Transverse colon (tissue), 4 donors: ENCODE measurements around the gene ZNF14. TPM values are rescaled to one million over a fixed set of nuclear protein-coding genes. Genes with fewer than 3 reads are reported as not detected.

Experiments used
- DNase-seq: peaks from one replicate; pipeline ENCODE4 v3.0.0-alpha.2; 2019
- H3K27ac ChIP-seq, 4 donors: fragments of 200-600 bp; sonication (generic); 2 replicates each; pipeline ENCODE4 v1.5.1; 2016 to 2018; ENCODE audit warnings: inconsistent platforms in 4 of 4
- H3K27me3 ChIP-seq: fragments of 200-600 bp; sonication (generic); 2 replicates; pipeline ENCODE4 v1.5.1; 2017; ENCODE audit warnings: inconsistent platforms
- H3K36me3 ChIP-seq, 4 donors: fragments of 200-600 bp; sonication (generic); 2 replicates each; pipeline ENCODE4 v1.5.1; 2017 to 2019; ENCODE audit warnings: inconsistent platforms in 4 of 4
- H3K4me1 ChIP-seq, 4 donors: fragments of 200-600 bp; sonication (generic); 2 replicates each; pipeline ENCODE4 v1.5.1; 2017 to 2020; ENCODE audit warnings: inconsistent platforms in 4 of 4
- H3K4me3 ChIP-seq, 4 donors: fragments of 200-600 bp; sonication (generic); 1 replicate in 1 of 4; 2 replicates in 3 of 4; pipeline versions ENCODE4 v1.5.1 to v1.6.1; 2017 to 2019; ENCODE audit warnings: inconsistent platforms in 4 of 4
- H3K9me3 ChIP-seq, 2 donors: fragments of 200-600 bp; sonication (generic); 2 replicates each; pipeline ENCODE4 v1.5.1; 2017 to 2019; ENCODE audit warnings: inconsistent platforms in 2 of 2
- EP300 ChIP-seq: sonication (generic); formaldehyde crosslinking; IDR thresholded peaks from one replicate; pipeline ENCODE4 v1.6.1; 2017; ENCODE audit warnings: antibody characterized with exemption, low read depth
- POLR2A ChIP-seq: fragments of 450-650 bp; IDR thresholded peaks from one replicate; pipeline ENCODE4 v1.6.1; 2016; ENCODE audit warnings: antibody characterized with exemption, mild to moderate bottlenecking, moderate library complexity
- POLR2AphosphoS5 ChIP-seq, 3 donors: sonication (generic); formaldehyde crosslinking; IDR thresholded peaks; one replicate each; pipeline ENCODE4 v1.6.1; 2016; ENCODE audit warnings: antibody characterized with exemption in 3 of 3
- WGBS, 2 donors: methylation state at CpG; one replicate each; pipeline ENCODE4 v1.1.5; 2018; ENCODE audit warnings: low coverage in 1 of 2; 5-methylcytosine and 5-hydroxymethylcytosine counted together
- in situ Hi-C, 4 donors: fragments of 200-750 bp; cut with MboI; loops; one replicate each; pipeline versions ENCODE4 v1.15.0 to v1.15.1; 2017; ENCODE audit warnings: low sequenced_read_pairs in 3 of 4, low pct_ligation_motif_present in 1 of 4, low pct_unique_long_range_greater_than_20kb in 1 of 4
- intact Hi-C: fragments of 100-400 bp; cut with DNase I; formaldehyde crosslinking; loops from one replicate; pipeline ENCODE4 v1.15.1; 2023; ENCODE audit warnings: low total_unique reads
- total RNA-seq, 4 donors: library from RNA; depleted of rRNA; stranded (reverse); fragments of >200 nt; gene quantifications; one replicate each; pipeline ENCODE4 v1.1.0, GENCODE V29; 2016
- TF ChIP-seq, protein P1 (sequence below), 5 experiments: fragments of 200-600 bp in 3 of 5; fragments of 450-650 bp in 2 of 5; sonication (generic) in 3 of 5; IDR thresholded peaks; 1 replicate in 2 of 5; 2 replicates in 3 of 5; pipeline ENCODE4 v1.5.1; 2016 to 2017; ENCODE audit warnings: antibody characterized with exemption in 5 of 5, inconsistent platforms in 3 of 5, mild to moderate bottlenecking in 2 of 5, moderate library complexity in 1 of 5

The ZNF14 gene
- total RNA-seq, 4 donors from 2014 or later: 0.37 to 10.0 (median 4.6) TPM

DNA sequence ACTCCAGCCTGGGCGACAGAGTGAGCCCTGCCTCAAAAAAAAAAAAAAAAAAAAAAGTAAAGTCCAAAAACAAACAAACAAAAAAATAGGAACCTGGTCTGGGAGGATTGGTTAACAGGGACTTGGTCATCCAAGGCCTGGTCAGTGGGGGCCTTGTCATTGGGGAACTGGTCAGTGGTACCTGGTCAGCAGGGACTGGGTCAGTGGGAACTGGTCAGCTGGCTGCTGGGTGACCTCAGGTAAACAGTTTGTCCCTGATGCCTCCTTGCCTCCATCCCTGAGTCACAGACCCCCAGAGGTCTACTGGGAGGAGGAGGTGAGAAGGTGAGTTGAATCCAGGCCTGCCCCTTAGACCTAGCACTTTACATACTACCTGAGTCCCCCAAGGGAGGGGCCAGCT lies 5.7 kb upstream of the ZNF14 start:
- TF ChIP-seq EP300 (no peak), POLR2A (no peak), POLR2AphosphoS5 (IDR thresholded peaks at IDR 0.05) (no peak)
- TF ChIP-seq, protein P1, sequence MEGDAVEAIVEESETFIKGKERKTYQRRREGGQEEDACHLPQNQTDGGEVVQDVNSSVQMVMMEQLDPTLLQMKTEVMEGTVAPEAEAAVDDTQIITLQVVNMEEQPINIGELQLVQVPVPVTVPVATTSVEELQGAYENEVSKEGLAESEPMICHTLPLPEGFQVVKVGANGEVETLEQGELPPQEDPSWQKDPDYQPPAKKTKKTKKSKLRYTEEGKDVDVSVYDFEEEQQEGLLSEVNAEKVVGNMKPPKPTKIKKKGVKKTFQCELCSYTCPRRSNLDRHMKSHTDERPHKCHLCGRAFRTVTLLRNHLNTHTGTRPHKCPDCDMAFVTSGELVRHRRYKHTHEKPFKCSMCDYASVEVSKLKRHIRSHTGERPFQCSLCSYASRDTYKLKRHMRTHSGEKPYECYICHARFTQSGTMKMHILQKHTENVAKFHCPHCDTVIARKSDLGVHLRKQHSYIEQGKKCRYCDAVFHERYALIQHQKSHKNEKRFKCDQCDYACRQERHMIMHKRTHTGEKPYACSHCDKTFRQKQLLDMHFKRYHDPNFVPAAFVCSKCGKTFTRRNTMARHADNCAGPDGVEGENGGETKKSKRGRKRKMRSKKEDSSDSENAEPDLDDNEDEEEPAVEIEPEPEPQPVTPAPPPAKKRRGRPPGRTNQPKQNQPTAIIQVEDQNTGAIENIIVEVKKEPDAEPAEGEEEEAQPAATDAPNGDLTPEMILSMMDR (IDR thresholded peaks at IDR 0.05): no peak
- 88 to 100% methylated on average over 1 of the region's 1 CpG for WGBS, 2 donors
- DNase-seq: no peak
- Histone ChIP-seq H3K27ac (no peak overlapping the region), H3K36me3 (no peaks in the 10 kb centered on the region), H3K9me3 (no peaks in the 10 kb centered on the region), H3K27me3 (no peaks in the 10 kb centered on the region), H3K4me3 (no peak overlapping the region), H3K4me1 (no peaks in the 10 kb centered on the region)
- intact Hi-C loops (no loop called here), in situ Hi-C loops (no loop called here)

- in situ Hi-C loops (no loop called here), intact Hi-C loops (no loop called here)
- H3K36me3 ChIP-seq: no peaks in the 10 kb centered on the region
- DNase-seq: no peak
- TF ChIP-seq, protein P1 (IDR thresholded peaks at IDR 0.05): no peak
- TF ChIP-seq POLR2A (no peak), POLR2AphosphoS5 (IDR thresholded peaks at IDR 0.05) (no peak), EP300 (no peak)
- no peaks in the 10 kb centered on the region for H3K27me3 ChIP-seq
- 86 to 100% methylated on average over 1 to 5 of the region's 8 CpGs for WGBS, 2 donors
- H3K9me3 ChIP-seq: no peaks in the 10 kb centered on the region
- no peak overlapping the region for H3K4me3 ChIP-seq
- H3K4me1 ChIP-seq: no peaks in the 10 kb centered on the region
- no peak overlapping the region for H3K27ac ChIP-seq
These were observed 4.8 kb upstream of the ZNF14 start for GRCh38 chr19:19737559-19738332.

DNA sequence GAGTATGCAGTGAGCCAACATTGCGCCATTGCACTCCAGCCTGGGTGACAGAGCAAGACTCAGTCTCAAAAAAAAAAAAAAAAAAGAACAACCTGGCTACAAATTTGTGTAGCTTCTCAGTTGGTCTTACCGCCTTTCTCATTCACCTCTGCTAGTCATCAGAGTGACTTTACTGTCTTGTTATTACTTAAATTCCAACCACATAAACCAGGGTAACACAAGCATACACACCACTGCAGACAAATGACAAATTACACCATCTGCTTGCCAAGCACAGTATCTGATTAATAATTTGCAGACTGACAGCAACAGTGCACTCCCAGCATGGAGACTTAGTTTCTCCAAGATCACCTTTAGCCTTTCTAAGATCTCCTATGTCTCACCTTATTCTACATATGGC lies 11.0 kb downstream of the ZNF14 start:
- H3K4me1 ChIP-seq: no peaks in the 10 kb centered on the region
- H3K4me3 ChIP-seq: no peak overlapping the region
- TF ChIP-seq, protein P1 (IDR thresholded peaks at IDR 0.05): no peak
- TF ChIP-seq POLR2AphosphoS5 (IDR thresholded peaks at IDR 0.05) (no peak), EP300 (no peak), POLR2A (no peak)
- in situ Hi-C loops (no loop called here), intact Hi-C loops (no loop called here)
- no peak for DNase-seq
- WGBS, 2 donors: 99 to 100% methylated on average over 1 to 2 of the region's 2 CpGs
- peaks cover 0 to 23% (median 11%) of the 10 kb centered on the region in 4 donors for H3K36me3 ChIP-seq
- no peak overlapping the region for H3K27ac ChIP-seq
- no peaks in the 10 kb centered on the region for H3K27me3 ChIP-seq
- H3K9me3 ChIP-seq: peaks cover 55 to 58% of the 10 kb centered on the region in 2 donors

- Histone ChIP-seq H3K9me3 (peaks cover 76 to 79% of the 10 kb centered on the region in 2 donors), H3K27ac (no peak overlapping the region), H3K4me1 (no peaks in the 10 kb centered on the region), H3K4me3 (no peak overlapping the region), H3K27me3 (no peaks in the 10 kb centered on the region), H3K36me3 (peaks cover 0 to 43% (median 20%) of the 10 kb centered on the region in 4 donors)
- 93 to 100% methylated on average over 2 of the region's 2 CpGs for WGBS, 2 donors
- no peak for DNase-seq
- in situ Hi-C loops (no loop called here), intact Hi-C loops (no loop called here)
- no peak for TF ChIP-seq EP300
- TF ChIP-seq, protein P1 (IDR thresholded peaks at IDR 0.05): no peak
- no peak for TF ChIP-seq POLR2AphosphoS5 (IDR thresholded peaks at IDR 0.05)
- TF ChIP-seq POLR2A: no peak
These were observed 13.1 kb downstream of the ZNF14 start for GRCh38 chr19:19719798-19720197.
